Measurements from ENCODE around the gene TNFRSF12A. TPM values are rescaled to one million over a fixed set of nuclear protein-coding genes. Genes with fewer than 3 reads are reported as not detected.
A peak's percentile ranks its signal among the peaks of the same experiment; 100 is the strongest.

Gene TNFRSF12A
- total and polyA plus RNA-seq, 9 of the 15 experiments (the other 6 are each of a cell fraction or from before 2014, with no cell fraction given) = 0.41 to 61.8 (median 26.5) TPM

DNA sequence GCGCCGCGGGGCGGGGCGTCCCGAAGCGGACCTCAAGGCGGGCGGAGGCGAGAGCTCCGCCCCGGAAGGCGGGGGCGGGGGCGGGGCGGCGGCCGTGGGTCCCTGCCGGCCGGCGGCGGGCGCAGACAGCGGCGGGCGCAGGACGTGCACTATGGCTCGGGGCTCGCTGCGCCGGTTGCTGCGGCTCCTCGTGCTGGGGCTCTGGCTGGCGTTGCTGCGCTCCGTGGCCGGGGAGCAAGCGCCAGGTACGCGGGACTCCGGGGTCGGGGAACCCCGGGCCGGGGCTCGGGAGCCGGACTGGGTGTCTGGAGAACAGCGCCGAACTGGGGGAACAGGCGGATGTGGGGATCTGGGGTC lies at the start of gene TNFRSF12A (continued):
- TF ChIP-seq, protein P1, sequence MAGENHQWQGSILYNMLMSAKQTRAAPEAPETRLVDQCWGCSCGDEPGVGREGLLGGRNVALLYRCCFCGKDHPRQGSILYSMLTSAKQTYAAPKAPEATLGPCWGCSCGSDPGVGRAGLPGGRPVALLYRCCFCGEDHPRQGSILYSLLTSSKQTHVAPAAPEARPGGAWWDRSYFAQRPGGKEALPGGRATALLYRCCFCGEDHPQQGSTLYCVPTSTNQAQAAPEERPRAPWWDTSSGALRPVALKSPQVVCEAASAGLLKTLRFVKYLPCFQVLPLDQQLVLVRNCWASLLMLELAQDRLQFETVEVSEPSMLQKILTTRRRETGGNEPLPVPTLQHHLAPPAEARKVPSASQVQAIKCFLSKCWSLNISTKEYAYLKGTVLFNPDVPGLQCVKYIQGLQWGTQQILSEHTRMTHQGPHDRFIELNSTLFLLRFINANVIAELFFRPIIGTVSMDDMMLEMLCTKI (IDR thresholded peaks at IDR 0.05; ENCODE audit: partially characterized antibody) = no peak
- TF ChIP-seq BHLHE40 (IDR thresholded peaks at IDR 0.05; ENCODE audit: low read length) (no peak), YY1 (IDR thresholded peaks at IDR 0.05; ENCODE audit: borderline replicate concordance in 1 of 3, control insufficient read depth in 1 of 3, extremely low read depth in 1 of 3, insufficient read depth in 3 of 3, insufficient read length in 1 of 3, insufficient replicate concordance in 2 of 3, low read depth in 1 of 3, low read length in 2 of 3) (peak in 1 of 3 experiments; percentile 78), PHB2 (IDR thresholded peaks at IDR 0.05; ENCODE audit: low read depth) (no peak), RAD51 (IDR thresholded peaks at IDR 0.05; ENCODE audit: borderline replicate concordance, low read depth) (no peak), ZNF134 (CRISPR knock-in tag; conservative IDR thresholded peaks at IDR 0.05) (no peak), TOE1 (IDR thresholded peaks at IDR 0.05; ENCODE audit: borderline replicate concordance) (no peak), TOE1 (CRISPR knock-in tag; IDR thresholded peaks at IDR 0.05; ENCODE audit: borderline replicate concordance, low read depth) (no peak), JUND (IDR thresholded peaks at IDR 0.05; ENCODE audit: borderline replicate concordance, low read depth, low read length) (no peak), JUND (tag; IDR thresholded peaks at IDR 0.05; ENCODE audit: borderline replicate concordance, low read depth, low read length) (no peak), ZNF644 (tag; IDR thresholded peaks at IDR 0.05; ENCODE audit: low read depth) (no peak), ZNF780A (CRISPR knock-in tag; IDR thresholded peaks at IDR 0.05) (no peak), COPS2 (conservative IDR thresholded peaks at IDR 0.05) (no peak), NCOA1 (IDR thresholded peaks at IDR 0.05; ENCODE audit: low read depth) (no peak)
- TF ChIP-seq, protein P2, sequence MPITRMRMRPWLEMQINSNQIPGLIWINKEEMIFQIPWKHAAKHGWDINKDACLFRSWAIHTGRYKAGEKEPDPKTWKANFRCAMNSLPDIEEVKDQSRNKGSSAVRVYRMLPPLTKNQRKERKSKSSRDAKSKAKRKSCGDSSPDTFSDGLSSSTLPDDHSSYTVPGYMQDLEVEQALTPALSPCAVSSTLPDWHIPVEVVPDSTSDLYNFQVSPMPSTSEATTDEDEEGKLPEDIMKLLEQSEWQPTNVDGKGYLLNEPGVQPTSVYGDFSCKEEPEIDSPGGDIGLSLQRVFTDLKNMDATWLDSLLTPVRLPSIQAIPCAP (CRISPR knock-in tag; IDR thresholded peaks at IDR 0.05; ENCODE audit: borderline replicate concordance) = no peak
- TF ChIP-seq, protein P3, sequence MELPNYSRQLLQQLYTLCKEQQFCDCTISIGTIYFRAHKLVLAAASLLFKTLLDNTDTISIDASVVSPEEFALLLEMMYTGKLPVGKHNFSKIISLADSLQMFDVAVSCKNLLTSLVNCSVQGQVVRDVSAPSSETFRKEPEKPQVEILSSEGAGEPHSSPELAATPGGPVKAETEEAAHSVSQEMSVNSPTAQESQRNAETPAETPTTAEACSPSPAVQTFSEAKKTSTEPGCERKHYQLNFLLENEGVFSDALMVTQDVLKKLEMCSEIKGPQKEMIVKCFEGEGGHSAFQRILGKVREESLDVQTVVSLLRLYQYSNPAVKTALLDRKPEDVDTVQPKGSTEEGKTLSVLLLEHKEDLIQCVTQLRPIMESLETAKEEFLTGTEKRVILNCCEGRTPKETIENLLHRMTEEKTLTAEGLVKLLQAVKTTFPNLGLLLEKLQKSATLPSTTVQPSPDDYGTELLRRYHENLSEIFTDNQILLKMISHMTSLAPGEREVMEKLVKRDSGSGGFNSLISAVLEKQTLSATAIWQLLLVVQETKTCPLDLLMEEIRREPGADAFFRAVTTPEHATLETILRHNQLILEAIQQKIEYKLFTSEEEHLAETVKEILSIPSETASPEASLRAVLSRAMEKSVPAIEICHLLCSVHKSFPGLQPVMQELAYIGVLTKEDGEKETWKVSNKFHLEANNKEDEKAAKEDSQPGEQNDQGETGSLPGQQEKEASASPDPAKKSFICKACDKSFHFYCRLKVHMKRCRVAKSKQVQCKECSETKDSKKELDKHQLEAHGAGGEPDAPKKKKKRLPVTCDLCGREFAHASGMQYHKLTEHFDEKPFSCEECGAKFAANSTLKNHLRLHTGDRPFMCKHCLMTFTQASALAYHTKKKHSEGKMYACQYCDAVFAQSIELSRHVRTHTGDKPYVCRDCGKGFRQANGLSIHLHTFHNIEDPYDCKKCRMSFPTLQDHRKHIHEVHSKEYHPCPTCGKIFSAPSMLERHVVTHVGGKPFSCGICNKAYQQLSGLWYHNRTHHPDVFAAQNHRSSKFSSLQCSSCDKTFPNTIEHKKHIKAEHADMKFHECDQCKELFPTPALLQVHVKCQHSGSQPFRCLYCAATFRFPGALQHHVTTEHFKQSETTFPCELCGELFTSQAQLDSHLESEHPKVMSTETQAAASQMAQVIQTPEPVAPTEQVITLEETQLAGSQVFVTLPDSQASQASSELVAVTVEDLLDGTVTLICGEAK (IDR thresholded peaks at IDR 0.05) = no peak
- TF ChIP-seq, protein P3 (CRISPR knock-in tag; IDR thresholded peaks at IDR 0.05) = no peak

All from K562 (cell line).